CD14-positive monocyte (primary cell): ENCODE results near the gene TMEM132D. TPM values are rescaled to one million over a fixed set of nuclear protein-coding genes. Genes with fewer than 3 reads are reported as not detected.

ENCODE experiments used
- DNase-seq, 3 donors: peaks; one replicate each; pipeline ENCODE4 v3.0.0-alpha.2; 2011 to 2022
- H2AFZ ChIP-seq: 2 replicates; pipeline ENCODE4 v1.6.0; 2012; ENCODE audit warnings: mild to moderate bottlenecking, low read depth, low read length, inconsistent platforms; ENCODE audit not compliant: insufficient read depth, poor library complexity, severe bottlenecking
- H3K27ac ChIP-seq, 2 donors: 1 replicate in 1 of 2; 2 replicates in 1 of 2; pipeline ENCODE4 v1.5.1; 2012 to 2013; ENCODE audit warnings: low read length in 2 of 2, control low read depth in 1 of 2, inconsistent platforms in 1 of 2, low read depth in 1 of 2, mild to moderate bottlenecking in 1 of 2
- H3K27me3 ChIP-seq, 2 donors: one replicate each; pipeline versions ENCODE4 v1.6.0 to v1.6.1; 2011 to 2013; ENCODE audit warnings: low read length in 2 of 2; ENCODE audit not compliant: control insufficient read depth in 2 of 2, insufficient read depth in 2 of 2
- H3K36me3 ChIP-seq, 2 donors: replicated peaks in 1 of 2; 1 replicate in 1 of 2; 2 replicates in 1 of 2; pipeline versions ENCODE4 v1.5.1 to v1.6.1; 2012 to 2013; ENCODE audit warnings: low read length in 2 of 2, control low read depth in 1 of 2, inconsistent platforms in 1 of 2, mild to moderate bottlenecking in 1 of 2; ENCODE audit not compliant: insufficient read depth in 2 of 2, control insufficient read depth in 1 of 2
- H3K4me1 ChIP-seq, 2 donors: 1 replicate in 1 of 2; 2 replicates in 1 of 2; pipeline versions ENCODE4 v1.5.1 to v1.6.1; 2012 to 2013; ENCODE audit warnings: low read length in 2 of 2, control low read depth in 1 of 2, inconsistent platforms in 1 of 2, mild to moderate bottlenecking in 1 of 2, moderate library complexity in 1 of 2; ENCODE audit not compliant: insufficient read depth in 2 of 2, control insufficient read depth in 1 of 2
- H3K4me2 ChIP-seq: replicated peaks from 2 replicates; pipeline ENCODE3; 2012; ENCODE audit warnings: low read length, moderate library complexity, mild to moderate bottlenecking; ENCODE audit not compliant: poor library complexity, severe bottlenecking; ENCODE audit errors: extremely low read depth
- H3K4me3 ChIP-seq, 3 experiments: fragments of 200-600 bp in 1 of 3; sonication (generic) in 1 of 3; replicated peaks in 1 of 3; 1 replicate in 2 of 3; 2 replicates in 1 of 3; pipeline ENCODE4 v1.5.1; 2011 to 2013; ENCODE audit warnings: low read length in 3 of 3, mild to moderate bottlenecking in 3 of 3, control low read depth in 2 of 3, low read depth in 2 of 3, inconsistent platforms in 1 of 3, moderate library complexity in 1 of 3
- H3K79me2 ChIP-seq: 2 replicates; pipeline ENCODE4 v1.6.0; 2012; ENCODE audit warnings: mild to moderate bottlenecking, control low read depth, inconsistent platforms, low read length, moderate library complexity; ENCODE audit not compliant: insufficient read depth
- H3K9ac ChIP-seq: 2 replicates; pipeline ENCODE4 v1.6.0; 2017; ENCODE audit warnings: low read length, mild to moderate bottlenecking; ENCODE audit not compliant: insufficient read depth, poor library complexity, severe bottlenecking
- H3K9me3 ChIP-seq, 2 donors: replicated peaks in 1 of 2; 1 replicate in 1 of 2; 2 replicates in 1 of 2; pipeline versions ENCODE4 v1.5.1 to v1.6.1; 2012 to 2013; ENCODE audit warnings: low read length in 2 of 2, control low read depth in 1 of 2; ENCODE audit not compliant: control insufficient read depth in 1 of 2, insufficient read depth in 1 of 2
- H4K20me1 ChIP-seq: 2 replicates; pipeline ENCODE4 v1.6.0; 2012; ENCODE audit warnings: mild to moderate bottlenecking, low read length, control low read depth, moderate library complexity; ENCODE audit not compliant: insufficient read depth
- H3K27ac Mint-ChIP-seq, 7 donors: one replicate each; pipeline ENCODE4 v1.8.0; 2020; ENCODE audit warnings: mild to moderate bottlenecking in 7 of 7, mixed read lengths in 7 of 7, moderate library complexity in 6 of 7, inconsistent platforms in 2 of 7
- H3K27me3 Mint-ChIP-seq, 3 donors: one replicate each; pipeline ENCODE4 v1.8.0; 2021 to 2022; ENCODE audit warnings: low read depth in 3 of 3, mild to moderate bottlenecking in 3 of 3, mixed read lengths in 3 of 3, moderate library complexity in 3 of 3, inconsistent platforms in 1 of 3
- H3K36me3 Mint-ChIP-seq, 2 donors: one replicate each; pipeline ENCODE4 v1.8.0; 2020; ENCODE audit warnings: mixed read lengths in 2 of 2, inconsistent platforms in 1 of 2, mild to moderate bottlenecking in 1 of 2
- H3K4me1 Mint-ChIP-seq: one replicate; pipeline ENCODE4 v1.8.0; 2020; ENCODE audit warnings: mild to moderate bottlenecking, mixed read lengths
- H3K4me3 Mint-ChIP-seq, 2 donors: one replicate each; pipeline ENCODE4 v1.8.0; 2020; ENCODE audit warnings: mild to moderate bottlenecking in 2 of 2, mixed read lengths in 2 of 2, moderate library complexity in 1 of 2
- H3K9me3 Mint-ChIP-seq, 7 donors: one replicate each; pipeline ENCODE4 v1.8.0; 2020 to 2022; ENCODE audit warnings: mixed read lengths in 7 of 7, mild to moderate bottlenecking in 6 of 7, moderate library complexity in 6 of 7, inconsistent platforms in 2 of 7
- WGBS: methylation state at CpG from one replicate; pipeline ENCODE4 v1.1.5; 2013; ENCODE audit warnings: missing lambda C conversion rate; ENCODE audit not compliant: insufficient coverage; 5-methylcytosine and 5-hydroxymethylcytosine counted together
- intact Hi-C, 2 donors: fragments of 100-400 bp; cut with micrococcal nuclease; formaldehyde crosslinking; loops; one replicate each; pipeline versions ENCODE4 v1.15.0 to v1.15.1; 2023
- polyA plus RNA-seq, 3 donors: library from polyadenylated mRNA; depleted of rRNA in 1 of 3; unstranded in 2 of 3; stranded (reverse) in 1 of 3; fragments of 300-500 nt in 2 of 3; fragments of >200 nt in 1 of 3; fragmentation: Illumina TruSeq in 2 of 3; gene quantifications; 1 replicate in 2 of 3; 2 replicates in 1 of 3; pipeline ENCODE4 v1.2.3, GENCODE V29; 2012 to 2021
- TF ChIP-seq, protein P1 (sequence below): fragments of 200-600 bp; IDR thresholded peaks from one replicate; pipeline ENCODE4 v1.8.0; 2022; ENCODE audit warnings: antibody characterized with exemption, mild to moderate bottlenecking

Gene TMEM132D
- polyA plus RNA-seq, 3 donors, result 0.04 TPM; not detected in 2

DNA sequence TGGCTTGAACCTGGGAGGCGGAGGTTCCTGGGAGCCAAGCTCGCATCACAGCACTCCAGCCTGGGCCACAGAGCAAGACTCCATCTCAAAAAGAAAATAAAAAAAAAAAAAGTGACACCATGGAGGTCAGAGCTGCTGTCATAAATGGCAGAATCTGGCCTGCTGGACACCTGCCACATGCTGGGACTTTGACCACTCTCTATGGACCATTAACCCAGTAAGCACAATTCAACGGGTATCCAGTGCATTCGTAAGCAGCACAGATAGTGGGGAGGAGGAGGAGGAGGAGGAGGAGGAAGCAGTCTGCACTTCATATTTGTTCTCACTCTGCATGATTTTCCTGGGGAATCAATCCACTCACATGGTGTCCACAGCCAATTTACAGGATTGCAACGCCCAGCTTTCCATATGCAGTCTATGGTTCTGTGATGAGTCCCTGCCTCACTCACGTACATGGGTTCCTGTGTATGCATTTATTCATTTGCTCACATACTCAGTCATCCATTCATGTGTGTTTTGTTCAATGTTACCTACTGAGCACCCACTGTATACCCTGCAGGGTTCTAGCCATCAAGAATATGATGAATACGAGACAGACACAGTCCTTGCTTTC, 723.8 kb downstream of the TMEM132D start:
- 94% methylated on average over 5 of the region's 7 CpGs for WGBS
- TF ChIP-seq, protein P1, sequence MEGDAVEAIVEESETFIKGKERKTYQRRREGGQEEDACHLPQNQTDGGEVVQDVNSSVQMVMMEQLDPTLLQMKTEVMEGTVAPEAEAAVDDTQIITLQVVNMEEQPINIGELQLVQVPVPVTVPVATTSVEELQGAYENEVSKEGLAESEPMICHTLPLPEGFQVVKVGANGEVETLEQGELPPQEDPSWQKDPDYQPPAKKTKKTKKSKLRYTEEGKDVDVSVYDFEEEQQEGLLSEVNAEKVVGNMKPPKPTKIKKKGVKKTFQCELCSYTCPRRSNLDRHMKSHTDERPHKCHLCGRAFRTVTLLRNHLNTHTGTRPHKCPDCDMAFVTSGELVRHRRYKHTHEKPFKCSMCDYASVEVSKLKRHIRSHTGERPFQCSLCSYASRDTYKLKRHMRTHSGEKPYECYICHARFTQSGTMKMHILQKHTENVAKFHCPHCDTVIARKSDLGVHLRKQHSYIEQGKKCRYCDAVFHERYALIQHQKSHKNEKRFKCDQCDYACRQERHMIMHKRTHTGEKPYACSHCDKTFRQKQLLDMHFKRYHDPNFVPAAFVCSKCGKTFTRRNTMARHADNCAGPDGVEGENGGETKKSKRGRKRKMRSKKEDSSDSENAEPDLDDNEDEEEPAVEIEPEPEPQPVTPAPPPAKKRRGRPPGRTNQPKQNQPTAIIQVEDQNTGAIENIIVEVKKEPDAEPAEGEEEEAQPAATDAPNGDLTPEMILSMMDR, result no peak
- Mint-ChIP-seq H3K4me1 (no peaks in the 10 kb centered on the region), H3K36me3 (no peaks in the 10 kb centered on the region), H3K4me3 (no peak overlapping the region), H3K27ac (no peak overlapping the region), H3K27me3 (peaks cover 0 to 2% (median 0%) of the 10 kb centered on the region in 3 donors), H3K9me3 (peaks cover 2 to 24% (median 15%) of the 10 kb centered on the region in 7 donors)
- H3K9me3 ChIP-seq, result peaks cover 3 to 6% of the 10 kb centered on the region in 2 donors
- DNase-seq, result no peak
- no peak overlapping the region for H2AFZ ChIP-seq
- H3K4me3 ChIP-seq, result no peak overlapping the region
- H4K20me1 ChIP-seq, result no peaks in the 10 kb centered on the region
- H3K4me2 ChIP-seq, result no peak overlapping the region
- H3K9ac ChIP-seq, result no peak overlapping the region
- no peaks in the 10 kb centered on the region for H3K27me3 ChIP-seq
- H3K27ac ChIP-seq, result no peak overlapping the region
- intact Hi-C loops, result no loop called here
- no peaks in the 10 kb centered on the region for H3K36me3 ChIP-seq
- no peaks in the 10 kb centered on the region for H3K4me1 ChIP-seq
- no peaks in the 10 kb centered on the region for H3K79me2 ChIP-seq

DNA sequence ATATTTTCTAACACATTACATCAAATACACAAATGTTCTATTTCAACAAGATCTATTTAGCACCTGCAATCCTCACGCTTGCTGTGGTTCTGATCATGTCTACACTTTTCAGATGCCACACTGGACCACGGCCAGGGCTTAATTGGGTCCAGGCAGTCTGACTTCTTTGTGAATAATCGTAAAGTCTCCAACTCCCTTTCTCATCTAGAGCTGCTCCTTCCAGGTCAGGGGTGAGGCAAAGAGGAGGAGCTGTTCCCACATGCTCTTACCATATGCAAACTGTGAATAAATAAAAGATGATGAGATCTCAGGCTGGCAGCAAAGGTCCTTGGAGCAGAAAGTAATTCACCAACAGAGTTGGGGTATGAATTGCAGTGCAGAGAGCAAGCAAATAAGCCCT, 733.9 kb downstream of the TMEM132D start:
- no peak overlapping the region for H3K4me2 ChIP-seq
- peaks cover 2 to 11% (median 6%) of the 10 kb centered on the region in 7 donors for H3K9me3 Mint-ChIP-seq
- no peaks in the 10 kb centered on the region for H3K4me1 ChIP-seq
- H3K4me3 ChIP-seq, result no peak overlapping the region
- no peaks in the 10 kb centered on the region for H3K4me1 Mint-ChIP-seq
- intact Hi-C loops, result no loop called here
- H3K27me3 ChIP-seq, result no peaks in the 10 kb centered on the region
- no peak for DNase-seq
- TF ChIP-seq, protein P1, result no peak
- H2AFZ ChIP-seq, result no peak overlapping the region
- no peaks in the 10 kb centered on the region for H3K36me3 Mint-ChIP-seq
- no peak overlapping the region for H3K27ac Mint-ChIP-seq
- H3K27me3 Mint-ChIP-seq, result peaks cover 0 to 3% (median 3%) of the 10 kb centered on the region in 3 donors
- H3K4me3 Mint-ChIP-seq, result no peak overlapping the region
- no peaks in the 10 kb centered on the region for H4K20me1 ChIP-seq
- 67% methylated on average over 1 of the region's 3 CpGs for WGBS
- H3K9ac ChIP-seq, result no peak overlapping the region
- H3K27ac ChIP-seq, result no peak overlapping the region
- H3K36me3 ChIP-seq, result no peaks in the 10 kb centered on the region
- H3K9me3 ChIP-seq, result peaks cover 0 to 8% of the 10 kb centered on the region in 2 donors
- no peaks in the 10 kb centered on the region for H3K79me2 ChIP-seq
